ENCODE measurements around the gene ODAD4. TPM values are rescaled to one million over a fixed set of nuclear protein-coding genes. Genes with fewer than 3 reads are reported as not detected.

ODAD4 gene
- total RNA-seq, 2 donors from 2014 or later = 1.1 to 2.2 TPM

GRCh38 chr17:41976142-41976768 is 45.8 kb downstream of the ODAD4 start:
- Histone ChIP-seq H3K4me3 (peak overlapping the region; percentile 2), H3K27ac (peak overlapping the region; percentile 33 to 45), H3K4me1 (ENCODE audit: control insufficient read depth in 1 of 2, low read depth in 2 of 2) (peaks cover 0 to 11% of the 10 kb centered on the region in 2 donors), H3K36me3 (peaks cover 51% of the 10 kb centered on the region), H3K9me3 (no peaks in the 10 kb centered on the region), H3K27me3 (replicated peaks; ENCODE audit: insufficient read depth) (no peaks in the 10 kb centered on the region)
- DNase-seq (ENCODE audit: low spot score) (no peak), ATAC-seq (ENCODE audit: insufficient number of reproducible peaks, low FRiP score, low read depth) (no peak)
- TF ChIP-seq CTCF (IDR thresholded peaks at IDR 0.05) = no peak

- Histone ChIP-seq H3K27ac (no peak overlapping the region), H3K27me3 (replicated peaks; ENCODE audit: insufficient read depth) (no peaks in the 10 kb centered on the region), H3K4me1 (ENCODE audit: control insufficient read depth in 1 of 2, low read depth in 2 of 2) (peaks cover 0 to 5% of the 10 kb centered on the region in 2 donors), H3K4me3 (no peak overlapping the region), H3K36me3 (peaks cover 56% of the 10 kb centered on the region), H3K9me3 (no peaks in the 10 kb centered on the region)
- TF ChIP-seq CTCF (IDR thresholded peaks at IDR 0.05) = no peak
- ATAC-seq (ENCODE audit: insufficient number of reproducible peaks, low FRiP score, low read depth) = no peak
- DNase-seq (ENCODE audit: low spot score) = no peak
Measured at GRCh38 chr17:41977991-41978390, 47.6 kb downstream of the ODAD4 start.

- no peak for TF ChIP-seq CTCF (IDR thresholded peaks at IDR 0.05)
- Histone ChIP-seq H3K9me3 (no peaks in the 10 kb centered on the region), H3K27me3 (replicated peaks; ENCODE audit: insufficient read depth) (no peaks in the 10 kb centered on the region), H3K36me3 (peaks cover 51% of the 10 kb centered on the region), H3K4me3 (no peak overlapping the region), H3K4me1 (ENCODE audit: control insufficient read depth in 1 of 2, low read depth in 2 of 2) (no peaks in the 10 kb centered on the region), H3K27ac (no peak overlapping the region)
- DNase-seq (ENCODE audit: low spot score) (no peak), ATAC-seq (ENCODE audit: insufficient number of reproducible peaks, low FRiP score, low read depth) (no peak)
Measured at GRCh38 chr17:41982026-41982760, 51.8 kb downstream of the ODAD4 start.

GRCh38 chr17:41984454-41984853 is 54.0 kb downstream of the ODAD4 start:
- H3K4me3 ChIP-seq = no peak overlapping the region
- no peak overlapping the region for H3K27ac ChIP-seq
- ATAC-seq (ENCODE audit: insufficient number of reproducible peaks, low FRiP score, low read depth) (no peak), DNase-seq (ENCODE audit: low spot score) (no peak)
- no peak for TF ChIP-seq CTCF (IDR thresholded peaks at IDR 0.05)
- H3K4me1 ChIP-seq (ENCODE audit: control insufficient read depth in 1 of 2, low read depth in 2 of 2) = no peaks in the 10 kb centered on the region
- H3K36me3 ChIP-seq = peaks cover 61% of the 10 kb centered on the region
- H3K9me3 ChIP-seq = no peaks in the 10 kb centered on the region
- no peaks in the 10 kb centered on the region for H3K27me3 ChIP-seq (replicated peaks; ENCODE audit: insufficient read depth)

GRCh38 chr17:41985919-41986318 is 55.5 kb downstream of the ODAD4 start:
- Histone ChIP-seq H3K9me3 (no peaks in the 10 kb centered on the region), H3K4me3 (no peak overlapping the region), H3K4me1 (ENCODE audit: control insufficient read depth in 1 of 2, low read depth in 2 of 2) (no peaks in the 10 kb centered on the region), H3K27me3 (replicated peaks; ENCODE audit: insufficient read depth) (no peaks in the 10 kb centered on the region), H3K36me3 (peaks cover 61% of the 10 kb centered on the region), H3K27ac (no peak overlapping the region)
- DNase-seq (ENCODE audit: low spot score) (no peak), ATAC-seq (ENCODE audit: insufficient number of reproducible peaks, low FRiP score, low read depth) (no peak)
- TF ChIP-seq CTCF (IDR thresholded peaks at IDR 0.05) = no peak

Measured in thoracic aorta (tissue), 2 donors.